Nephron progenitor cell (in vitro differentiated cells): ENCODE data around the gene GAS7.

Source experiments
- DNase-seq: peaks from one replicate; pipeline ENCODE4 v3.0.0; 2021
- H3K27ac Mint-ChIP-seq: 2 replicates; pipeline ENCODE4 v1.8.0; 2021; ENCODE audit warnings: mild to moderate bottlenecking, moderate library complexity, mixed read lengths
- H3K27me3 Mint-ChIP-seq: 2 replicates; pipeline ENCODE4 v1.8.0; 2021; ENCODE audit warnings: mild to moderate bottlenecking, low read depth, mixed read lengths; ENCODE audit not compliant: poor library complexity
- H3K36me3 Mint-ChIP-seq: 2 replicates; pipeline ENCODE4 v1.8.0; 2021; ENCODE audit warnings: low read depth, mixed read lengths
- H3K4me1 Mint-ChIP-seq: 2 replicates; pipeline ENCODE4 v1.8.0; 2021; ENCODE audit warnings: mixed read lengths
- H3K4me3 Mint-ChIP-seq: 2 replicates; pipeline ENCODE4 v1.8.0; 2021; ENCODE audit warnings: mild to moderate bottlenecking, moderate library complexity, mixed read lengths
- H3K9me3 Mint-ChIP-seq: 2 replicates; pipeline ENCODE4 v1.8.0; 2021; ENCODE audit warnings: mild to moderate bottlenecking, moderate library complexity, mixed read lengths
- TF ChIP-seq, protein P1 (sequence below): fragments of 200-600 bp; sonication (generic); IDR thresholded peaks from 2 replicates; pipeline ENCODE4 v1.5.0; 2021; ENCODE audit warnings: antibody characterized with exemption

GAS7 gene

DNA sequence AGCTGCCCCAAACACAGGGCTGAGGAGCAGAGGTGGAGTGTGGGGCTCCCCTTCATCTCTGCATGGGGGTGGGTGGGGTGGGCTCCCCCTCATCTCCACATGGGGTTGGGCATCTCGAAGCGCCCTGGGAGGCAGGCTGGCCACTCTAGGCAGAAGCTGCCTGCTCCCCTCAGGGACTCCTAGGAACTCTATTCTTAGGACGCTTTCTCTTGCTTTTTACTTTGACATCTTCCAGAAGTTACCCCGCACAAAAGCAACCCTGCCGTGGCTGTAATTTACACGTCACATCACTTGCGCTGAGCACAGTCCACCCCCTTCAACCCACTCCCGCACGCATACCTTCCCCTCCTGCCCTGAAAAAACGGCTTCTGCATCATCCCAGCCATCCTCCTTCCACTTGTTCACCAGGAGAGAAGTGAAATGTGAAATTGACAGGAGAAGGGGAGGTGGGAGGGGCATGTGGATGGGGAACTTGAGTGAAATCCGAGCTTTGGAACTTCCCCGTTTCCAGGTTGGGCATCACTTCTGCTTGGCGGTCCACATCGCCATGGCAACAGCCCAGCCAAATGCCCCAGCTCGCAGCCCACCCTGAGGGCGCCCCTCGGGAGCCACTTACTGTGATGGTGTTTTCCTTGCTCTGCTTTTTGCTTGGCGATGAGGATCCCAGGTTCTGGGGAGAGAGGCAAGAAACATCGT is 239.7 kb downstream of the GAS7 start:
- Mint-ChIP-seq H3K27me3 (peaks cover 84% of the 10 kb centered on the region), H3K27ac (no peak overlapping the region), H3K4me1 (peaks cover 15% of the 10 kb centered on the region), H3K9me3 (no peaks in the 10 kb centered on the region), H3K36me3 (no peaks in the 10 kb centered on the region), H3K4me3 (peak overlapping the region; percentile 63)
- DNase-seq, result peak; percentile 46
- TF ChIP-seq, protein P1, sequence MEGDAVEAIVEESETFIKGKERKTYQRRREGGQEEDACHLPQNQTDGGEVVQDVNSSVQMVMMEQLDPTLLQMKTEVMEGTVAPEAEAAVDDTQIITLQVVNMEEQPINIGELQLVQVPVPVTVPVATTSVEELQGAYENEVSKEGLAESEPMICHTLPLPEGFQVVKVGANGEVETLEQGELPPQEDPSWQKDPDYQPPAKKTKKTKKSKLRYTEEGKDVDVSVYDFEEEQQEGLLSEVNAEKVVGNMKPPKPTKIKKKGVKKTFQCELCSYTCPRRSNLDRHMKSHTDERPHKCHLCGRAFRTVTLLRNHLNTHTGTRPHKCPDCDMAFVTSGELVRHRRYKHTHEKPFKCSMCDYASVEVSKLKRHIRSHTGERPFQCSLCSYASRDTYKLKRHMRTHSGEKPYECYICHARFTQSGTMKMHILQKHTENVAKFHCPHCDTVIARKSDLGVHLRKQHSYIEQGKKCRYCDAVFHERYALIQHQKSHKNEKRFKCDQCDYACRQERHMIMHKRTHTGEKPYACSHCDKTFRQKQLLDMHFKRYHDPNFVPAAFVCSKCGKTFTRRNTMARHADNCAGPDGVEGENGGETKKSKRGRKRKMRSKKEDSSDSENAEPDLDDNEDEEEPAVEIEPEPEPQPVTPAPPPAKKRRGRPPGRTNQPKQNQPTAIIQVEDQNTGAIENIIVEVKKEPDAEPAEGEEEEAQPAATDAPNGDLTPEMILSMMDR, result no peak

DNA sequence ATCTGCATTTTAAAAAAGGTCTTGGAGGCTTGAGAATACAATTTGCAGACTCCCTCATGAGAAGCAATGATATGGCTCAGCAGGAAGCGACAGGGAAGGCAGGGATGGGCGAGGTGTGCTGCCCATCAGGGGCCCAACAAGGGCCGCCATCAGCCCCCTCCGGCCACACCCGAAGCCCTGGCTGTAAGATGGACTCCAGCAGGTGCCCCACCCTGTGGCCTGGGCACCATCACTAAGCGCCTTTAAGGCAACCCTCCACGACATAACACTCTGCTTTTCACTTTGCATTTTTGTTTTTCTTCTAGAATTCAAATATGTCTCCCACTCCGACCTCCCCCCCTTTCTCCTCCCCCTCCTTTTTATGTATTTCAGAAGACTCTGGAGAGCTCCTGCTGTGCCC is 241.2 kb downstream of the GAS7 start:
- TF ChIP-seq, protein P1, result no peak
- Mint-ChIP-seq H3K27me3 (peaks cover 87% of the 10 kb centered on the region), H3K4me1 (peaks cover 15% of the 10 kb centered on the region), H3K36me3 (no peaks in the 10 kb centered on the region), H3K27ac (no peak overlapping the region), H3K4me3 (no peak overlapping the region), H3K9me3 (no peaks in the 10 kb centered on the region)
- no peak for DNase-seq

DNA sequence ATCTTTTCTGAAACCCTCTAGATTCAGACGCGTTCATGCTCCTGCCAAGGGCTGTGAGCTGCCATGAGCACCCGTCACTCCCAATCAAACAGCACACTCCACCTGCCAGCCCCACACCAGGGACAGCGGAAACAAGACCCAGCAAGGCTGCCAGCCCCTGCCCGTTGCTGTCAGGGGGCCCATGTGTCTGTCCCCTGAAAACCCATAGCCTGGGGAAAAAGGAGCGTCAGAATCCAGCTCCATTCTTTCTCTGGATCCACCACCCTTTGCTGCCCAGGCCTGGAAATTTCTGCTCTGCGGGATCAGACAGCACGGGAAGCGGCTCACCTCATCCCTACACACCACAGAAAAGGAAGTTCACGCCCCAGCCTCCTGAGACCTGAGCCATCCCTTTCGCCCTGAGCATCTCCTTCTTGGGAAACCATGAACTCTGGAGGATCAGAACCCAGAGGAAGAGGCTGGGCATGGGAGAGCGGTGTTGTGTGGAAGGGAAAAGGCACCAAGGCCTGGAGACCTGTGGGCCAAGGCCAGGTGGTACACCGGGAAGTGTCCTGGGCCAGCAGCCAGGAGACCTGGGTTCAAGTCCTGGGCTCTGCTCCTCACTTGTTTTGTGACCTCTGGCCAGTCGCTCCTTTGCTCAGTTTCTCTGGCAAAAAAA is 241.8 kb downstream of the GAS7 start:
- H3K4me1 Mint-ChIP-seq, result peaks cover 15% of the 10 kb centered on the region
- TF ChIP-seq, protein P1, result no peak
- H3K36me3 Mint-ChIP-seq, result no peaks in the 10 kb centered on the region
- H3K9me3 Mint-ChIP-seq, result no peaks in the 10 kb centered on the region
- H3K27ac Mint-ChIP-seq, result no peak overlapping the region
- H3K4me3 Mint-ChIP-seq, result no peak overlapping the region
- peaks cover 81% of the 10 kb centered on the region for H3K27me3 Mint-ChIP-seq
- DNase-seq, result no peak

DNA sequence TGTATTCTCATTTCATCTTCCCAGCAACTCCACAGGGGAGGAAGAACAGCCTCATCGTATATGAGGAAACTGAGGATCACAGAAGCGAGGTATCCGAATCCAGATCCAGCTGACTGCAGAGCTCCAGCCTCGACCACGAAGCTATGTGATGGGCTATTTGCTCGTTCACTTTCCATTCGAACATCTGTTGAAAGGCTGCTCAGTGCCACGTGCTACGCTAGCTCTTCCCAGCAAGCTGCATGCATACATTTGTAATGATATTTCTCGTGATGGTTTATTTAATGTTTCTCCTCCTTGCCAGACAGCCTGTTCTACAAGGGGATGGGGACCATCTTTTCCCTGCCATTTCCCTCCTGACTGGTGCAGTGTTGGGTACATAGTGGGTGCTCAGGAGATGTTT is 244.9 kb downstream of the GAS7 start:
- Mint-ChIP-seq H3K9me3 (no peaks in the 10 kb centered on the region), H3K27ac (no peak overlapping the region), H3K27me3 (peaks cover 55% of the 10 kb centered on the region), H3K4me3 (no peak overlapping the region), H3K4me1 (peaks cover 6% of the 10 kb centered on the region), H3K36me3 (no peaks in the 10 kb centered on the region)
- DNase-seq, result no peak
- TF ChIP-seq, protein P1, result no peak

DNA sequence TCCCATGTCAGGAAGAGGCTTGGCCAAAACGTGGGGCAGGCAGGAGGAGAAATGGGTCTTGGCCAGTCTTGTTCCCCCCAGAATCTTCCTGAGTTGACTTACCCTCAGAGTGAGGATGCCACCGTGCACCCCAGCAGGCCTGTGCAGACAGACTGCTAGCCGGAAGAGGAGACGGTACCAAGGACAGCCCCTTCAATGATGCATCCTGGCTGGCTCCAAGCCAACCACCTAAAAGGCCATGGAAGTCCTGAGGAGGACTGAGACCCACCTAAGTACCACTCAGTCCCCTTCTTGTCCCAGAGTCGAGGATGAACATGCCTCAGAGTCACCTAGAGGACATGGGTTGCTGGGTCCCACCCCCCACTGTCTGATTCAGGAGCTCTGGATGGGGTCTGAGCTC is 246.6 kb downstream of the GAS7 start:
- Mint-ChIP-seq H3K36me3 (no peaks in the 10 kb centered on the region), H3K27me3 (peaks cover 46% of the 10 kb centered on the region), H3K27ac (no peak overlapping the region), H3K4me1 (peaks cover 5% of the 10 kb centered on the region), H3K9me3 (no peaks in the 10 kb centered on the region), H3K4me3 (no peak overlapping the region)
- TF ChIP-seq, protein P1, result no peak
- no peak for DNase-seq

DNA sequence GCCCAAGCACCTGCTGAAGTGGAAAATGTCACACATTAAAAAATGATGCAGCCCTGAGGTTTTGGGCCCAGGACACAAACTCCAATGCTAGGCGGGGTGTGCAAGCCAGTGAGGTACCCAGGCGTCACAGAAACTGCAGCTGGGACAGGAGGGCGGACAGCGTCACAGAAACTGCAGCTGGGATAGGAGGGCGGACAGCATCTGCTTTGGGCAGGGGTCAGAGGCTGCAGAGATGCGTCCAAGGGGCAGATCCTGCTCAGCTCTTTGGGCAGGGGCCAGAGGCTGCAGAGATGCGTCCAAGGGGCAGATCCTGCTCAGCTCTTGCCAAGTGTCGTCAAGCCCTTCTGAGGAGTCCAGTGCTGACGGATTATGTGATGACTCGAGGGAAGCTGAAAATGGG is 249.5 kb downstream of the GAS7 start:
- H3K9me3 Mint-ChIP-seq, result no peaks in the 10 kb centered on the region
- peaks cover 19% of the 10 kb centered on the region for H3K4me1 Mint-ChIP-seq
- TF ChIP-seq, protein P1, result no peak
- no peak overlapping the region for H3K27ac Mint-ChIP-seq
- no peak overlapping the region for H3K4me3 Mint-ChIP-seq
- no peaks in the 10 kb centered on the region for H3K36me3 Mint-ChIP-seq
- no peak for DNase-seq
- H3K27me3 Mint-ChIP-seq, result peaks cover 26% of the 10 kb centered on the region
